ENCODE data around the gene C1QL4.
"Not testable (repeated sequence)": the region's sequence is repeated elsewhere in the genome, so short reads cannot be mapped to it uniquely, and the experiment has no call there.

- TF ChIP-seq, protein P1, sequence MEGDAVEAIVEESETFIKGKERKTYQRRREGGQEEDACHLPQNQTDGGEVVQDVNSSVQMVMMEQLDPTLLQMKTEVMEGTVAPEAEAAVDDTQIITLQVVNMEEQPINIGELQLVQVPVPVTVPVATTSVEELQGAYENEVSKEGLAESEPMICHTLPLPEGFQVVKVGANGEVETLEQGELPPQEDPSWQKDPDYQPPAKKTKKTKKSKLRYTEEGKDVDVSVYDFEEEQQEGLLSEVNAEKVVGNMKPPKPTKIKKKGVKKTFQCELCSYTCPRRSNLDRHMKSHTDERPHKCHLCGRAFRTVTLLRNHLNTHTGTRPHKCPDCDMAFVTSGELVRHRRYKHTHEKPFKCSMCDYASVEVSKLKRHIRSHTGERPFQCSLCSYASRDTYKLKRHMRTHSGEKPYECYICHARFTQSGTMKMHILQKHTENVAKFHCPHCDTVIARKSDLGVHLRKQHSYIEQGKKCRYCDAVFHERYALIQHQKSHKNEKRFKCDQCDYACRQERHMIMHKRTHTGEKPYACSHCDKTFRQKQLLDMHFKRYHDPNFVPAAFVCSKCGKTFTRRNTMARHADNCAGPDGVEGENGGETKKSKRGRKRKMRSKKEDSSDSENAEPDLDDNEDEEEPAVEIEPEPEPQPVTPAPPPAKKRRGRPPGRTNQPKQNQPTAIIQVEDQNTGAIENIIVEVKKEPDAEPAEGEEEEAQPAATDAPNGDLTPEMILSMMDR (IDR thresholded peaks at IDR 0.05; ENCODE audit: poor library complexity, severe bottlenecking): not testable (repeated sequence)
- not testable (repeated sequence) for TF ChIP-seq MXI1 (conservative IDR thresholded peaks at IDR 0.05; ENCODE audit: poor library complexity, severe bottlenecking); TAF1 (IDR thresholded peaks at IDR 0.05; ENCODE audit: low read depth); EZH2 (IDR thresholded peaks at IDR 0.05; ENCODE audit: borderline replicate concordance, insufficient read depth, low read length, poor library complexity, severe bottlenecking); REST (IDR thresholded peaks at IDR 0.05; ENCODE audit: borderline replicate concordance); POLR2AphosphoS5 (IDR thresholded peaks at IDR 0.05); SMC3 (conservative IDR thresholded peaks at IDR 0.05; ENCODE audit: poor library complexity); EP300 (conservative IDR thresholded peaks at IDR 0.05; ENCODE audit: poor library complexity, severe bottlenecking)
Measured at GRCh38 chr12:49310451-49311000, 26.5 kb downstream of the C1QL4 start.
